DMS 273 treated with DMSO at 0.1 percent for 48 hours (cell line): ENCODE results near the gene RNF25.

Experiments
- DNase-seq: peaks from one replicate; lab custom pipeline; 2025; lab: John Stamatoyannopoulos, UW

Gene RNF25

DNA sequence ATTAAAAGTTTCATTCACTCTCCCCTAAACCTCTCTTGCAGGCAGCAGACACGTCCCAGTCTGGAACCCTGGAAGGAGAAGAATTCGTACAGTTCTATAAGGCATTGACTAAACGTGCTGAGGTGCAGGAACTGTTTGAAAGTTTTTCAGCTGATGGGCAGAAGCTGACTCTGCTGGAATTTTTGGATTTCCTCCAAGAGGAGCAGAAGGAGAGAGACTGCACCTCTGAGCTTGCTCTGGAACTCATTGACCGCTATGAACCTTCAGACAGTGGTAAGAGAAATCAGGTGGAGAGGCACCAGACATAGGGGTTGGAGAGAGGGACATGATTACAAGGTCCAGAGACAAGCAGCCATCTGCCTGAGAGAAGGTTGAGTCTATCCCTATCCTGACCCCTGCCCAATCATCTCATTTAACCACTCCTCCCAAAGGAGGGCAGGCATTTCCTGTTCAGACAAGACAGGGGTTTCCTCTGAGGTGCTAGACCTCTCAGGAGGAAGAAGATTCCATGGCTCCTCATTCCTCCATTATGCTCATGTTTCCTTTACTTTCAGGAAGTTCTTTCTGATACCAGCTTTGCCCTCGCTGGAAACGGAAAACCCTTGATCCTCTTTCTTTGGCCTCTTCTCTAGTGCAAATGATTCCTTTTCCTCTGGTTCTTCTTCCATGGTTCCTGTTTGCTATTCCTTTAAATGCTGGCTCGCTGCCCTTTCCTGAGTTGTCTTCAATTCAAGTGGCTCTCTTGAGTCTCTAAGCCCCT, 49.0 kb downstream of the RNF25 start:
- DNase-seq, result no peak

DNA sequence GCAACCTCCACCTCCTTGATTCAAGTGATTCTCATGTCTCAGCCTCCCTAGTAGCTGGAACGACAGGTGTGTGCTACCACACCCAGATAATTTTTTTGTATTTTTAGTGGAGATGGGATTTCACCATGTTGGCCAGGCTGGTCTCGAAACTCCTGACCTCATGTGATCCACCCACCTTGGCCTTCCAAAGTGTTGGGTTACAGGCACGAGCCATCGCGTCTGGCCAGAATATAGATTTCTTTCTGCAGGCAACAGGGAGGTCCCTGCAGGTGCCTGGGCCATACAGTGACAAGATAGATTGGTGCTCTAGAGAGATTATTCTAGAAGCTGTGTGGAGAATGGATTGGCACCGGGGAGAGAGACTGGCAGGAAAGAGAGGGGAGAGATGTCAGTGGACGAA, 50.8 kb downstream of the RNF25 start:
- no peak for DNase-seq

DNA sequence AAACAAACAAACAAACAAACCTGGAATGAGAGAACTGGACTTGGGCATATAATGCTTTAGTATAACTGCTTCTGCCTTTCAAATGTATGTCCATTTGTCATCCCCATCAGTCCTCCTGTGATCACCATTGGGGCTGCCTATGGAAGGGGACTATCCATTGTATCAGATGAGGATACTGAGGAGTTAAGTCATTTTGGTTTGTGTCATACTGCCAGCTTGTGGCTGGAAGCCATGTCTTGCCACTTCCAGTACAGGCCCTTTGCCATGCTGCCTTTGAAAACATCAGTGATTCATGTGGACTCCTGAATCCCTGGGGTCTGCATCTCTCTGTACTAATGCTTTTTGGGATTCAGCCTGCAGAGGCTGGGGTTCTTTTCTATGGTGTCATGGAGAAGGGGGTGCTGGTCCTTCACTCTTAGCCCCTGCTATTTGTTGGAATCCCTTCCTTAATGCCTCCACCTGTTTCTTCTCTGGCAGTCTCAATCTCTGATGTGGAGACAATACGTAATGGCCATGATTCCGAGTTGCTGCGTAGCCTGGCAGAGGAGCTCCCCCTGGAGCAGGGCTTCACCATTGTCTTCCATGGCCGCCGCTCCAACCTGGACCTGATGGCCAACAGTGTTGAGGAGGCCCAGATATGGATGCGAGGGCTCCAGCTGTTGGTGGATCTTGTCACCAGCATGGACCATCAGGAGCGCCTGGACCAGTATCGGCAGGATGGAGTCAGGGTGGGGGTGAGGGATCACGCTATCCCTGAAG, 53.5 kb downstream of the RNF25 start:
- no peak for DNase-seq

DNA sequence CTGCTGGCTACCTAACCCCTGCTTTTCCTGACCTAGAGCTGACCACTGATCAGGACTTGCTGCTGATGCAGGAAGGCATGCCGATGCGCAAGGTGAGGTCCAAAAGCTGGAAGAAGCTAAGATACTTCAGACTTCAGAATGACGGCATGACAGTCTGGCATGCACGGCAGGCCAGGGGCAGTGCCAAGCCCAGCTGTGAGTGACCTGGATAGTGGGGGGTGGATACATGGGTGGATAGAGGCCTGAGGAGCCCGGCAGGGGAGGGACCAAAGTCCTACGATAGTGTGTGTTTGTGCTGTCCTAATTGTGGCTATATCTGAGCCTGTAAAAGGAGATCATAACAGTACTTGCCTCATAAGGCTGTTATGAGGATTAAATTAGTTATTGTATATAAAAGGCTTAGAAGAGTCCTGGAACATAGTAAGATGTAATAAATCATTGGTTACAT, 55.9 kb downstream of the RNF25 start:
- DNase-seq, result no peak
